Kidney capillary endothelial cell (primary cell): ENCODE data around the gene MGAT3.
A peak's percentile ranks its signal among the peaks of the same experiment; 100 is the strongest.
"Not testable (repeated sequence)": the region's sequence is repeated elsewhere in the genome, so short reads cannot be mapped to it uniquely, and the experiment has no call there.

Experiments used
- DNase-seq: peaks from one replicate; pipeline ENCODE4 v3.0.0-alpha.2; 2018; ENCODE audit warnings: low spot score

The MGAT3 gene

GRCh38 chr22:39491696-39492095, 34.9 kb downstream of the MGAT3 start:
- DNase-seq, result no peak

DNA sequence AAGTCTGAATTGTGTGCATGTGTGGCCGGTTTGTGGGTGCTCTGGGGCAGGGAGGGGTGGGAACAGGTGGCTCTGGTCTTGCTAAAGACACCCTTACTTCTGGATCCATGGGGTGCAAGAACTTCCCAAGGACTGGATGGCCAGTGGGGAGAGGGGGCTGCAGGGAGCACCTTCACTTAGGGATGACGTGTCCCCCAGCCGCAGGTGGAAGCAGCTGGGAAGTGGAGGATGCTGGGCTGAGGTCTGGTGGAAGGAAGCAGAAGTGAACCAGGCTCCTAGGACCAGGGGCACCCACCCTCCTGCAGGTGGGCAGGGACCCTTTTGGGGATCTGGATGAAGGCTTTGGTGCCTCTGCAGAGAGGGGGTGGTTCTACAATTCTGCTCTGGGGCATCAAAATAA, 35.4 kb downstream of the MGAT3 start:
- no peak for DNase-seq

- no peak for DNase-seq
Observed at GRCh38 chr22:39493759-39494158, 36.9 kb downstream of the MGAT3 start.

DNA sequence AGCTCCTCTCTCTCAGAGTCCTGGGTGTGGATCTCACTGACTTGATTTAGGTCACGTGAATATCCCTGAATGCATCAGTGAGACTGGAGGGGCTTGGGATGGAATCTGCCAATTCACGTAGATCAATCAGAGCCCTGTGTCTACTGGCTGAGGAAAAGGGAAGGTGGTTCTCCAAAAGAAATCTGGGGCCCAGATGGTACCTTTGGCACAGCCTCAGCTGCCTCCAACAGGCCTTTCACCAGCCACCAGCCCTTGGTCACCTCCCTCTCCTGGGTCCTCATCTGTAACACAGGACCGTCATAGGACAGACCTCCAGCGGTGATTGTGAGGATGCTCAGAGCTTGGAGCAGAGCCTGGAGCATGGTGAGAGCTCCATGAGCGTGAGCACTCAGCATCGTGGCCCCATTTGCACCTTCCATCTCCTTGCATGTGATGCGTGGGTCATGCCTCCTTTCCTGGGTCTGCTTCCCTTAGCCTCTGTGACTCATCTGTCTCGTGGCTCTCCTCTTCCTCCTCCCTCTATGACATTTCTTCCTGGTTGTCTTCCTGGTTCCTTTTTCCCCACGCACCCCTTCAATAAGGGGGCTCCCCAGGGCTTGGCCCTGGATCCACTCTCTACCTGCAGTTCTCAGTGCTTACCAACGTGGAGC, 37.8 kb downstream of the MGAT3 start:
- no peak for DNase-seq

DNA sequence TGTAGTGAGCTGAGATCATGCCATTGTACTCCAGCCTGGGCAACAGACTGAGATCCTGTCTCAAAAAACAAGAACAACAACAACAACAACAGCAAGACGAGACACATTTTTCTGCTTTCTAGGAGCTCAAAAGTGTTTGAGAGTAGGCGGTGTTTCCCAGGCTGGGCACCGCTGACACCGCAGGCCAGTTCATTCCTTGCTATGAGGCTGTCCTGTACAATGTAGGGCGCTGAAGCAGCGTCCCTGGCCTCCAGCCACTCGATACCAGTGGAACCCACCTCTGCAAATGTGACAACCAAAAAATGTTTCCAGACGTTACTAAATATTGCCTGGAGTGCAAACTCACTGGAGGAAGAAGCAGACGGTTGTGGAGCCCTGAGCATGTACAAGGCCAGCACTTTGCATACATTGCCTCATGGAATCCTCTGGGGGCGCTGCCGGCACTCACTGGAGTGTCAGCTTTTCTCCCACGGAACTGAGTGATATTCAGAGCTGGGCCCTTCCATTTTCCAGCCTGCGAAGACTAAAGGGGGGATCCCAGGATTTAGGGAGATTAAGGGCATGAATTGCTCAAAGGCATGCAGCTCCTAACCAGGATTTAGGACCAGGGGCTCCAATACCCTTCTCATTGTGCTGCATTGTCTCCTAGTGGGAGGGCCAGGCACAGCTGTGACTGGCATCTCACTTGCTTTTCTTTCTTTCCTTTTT, 39.5 kb downstream of the MGAT3 start:
- no peak for DNase-seq

GRCh38 chr22:39497429-39497828, 40.6 kb downstream of the MGAT3 start:
- DNase-seq, result no peak

DNA sequence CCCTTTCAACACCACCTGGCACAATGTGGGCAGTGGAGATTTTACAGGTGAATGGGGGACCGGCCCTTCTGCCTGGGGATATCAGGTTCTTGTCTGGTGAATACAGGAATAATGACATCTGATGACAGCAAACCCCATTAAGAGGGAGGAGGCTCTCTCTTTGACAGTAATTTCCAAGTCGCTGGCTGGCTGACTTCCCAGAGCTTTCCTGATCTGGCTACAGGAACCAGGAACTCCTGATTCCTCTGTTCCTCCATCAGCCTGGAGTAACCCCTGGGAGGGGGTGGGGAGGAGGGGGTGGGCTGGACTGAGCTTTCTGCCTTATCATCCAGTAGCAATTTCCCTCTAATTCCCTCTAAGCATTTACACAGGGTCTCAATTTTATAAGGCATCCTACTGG, 41.6 kb downstream of the MGAT3 start:
- DNase-seq, result no peak

- DNase-seq, result no peak
Observed at GRCh38 chr22:39498802-39499201, 42.0 kb downstream of the MGAT3 start.

- DNase-seq, result no peak
Observed at GRCh38 chr22:39500101-39500500, 43.3 kb downstream of the MGAT3 start.

DNA sequence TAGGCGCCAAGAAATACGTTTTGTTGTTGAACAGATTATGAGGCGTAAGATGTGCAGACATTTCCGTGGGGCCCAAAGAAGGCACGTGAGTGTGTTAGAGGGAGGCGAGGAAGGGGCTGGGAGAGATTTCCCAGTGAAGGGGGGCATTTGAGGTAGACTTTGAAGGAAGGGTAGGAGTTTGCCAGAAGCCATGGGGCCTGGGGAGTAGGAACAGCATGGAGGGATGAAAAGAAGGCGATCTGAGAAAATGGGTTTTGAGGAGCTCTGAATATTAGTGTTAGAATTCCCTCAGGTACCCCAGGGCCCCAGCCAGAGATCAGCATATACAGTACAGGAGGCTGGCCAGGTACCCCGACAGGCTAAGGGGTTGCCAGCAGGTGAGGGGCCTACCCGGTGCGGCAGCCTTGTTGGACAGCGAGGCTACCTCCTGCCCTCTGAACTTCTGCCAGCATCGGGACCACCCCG, 44.9 kb downstream of the MGAT3 start:
- DNase-seq, result no peak

- DNase-seq, result peak; percentile 90
Observed at GRCh38 chr22:39502109-39502788, 45.4 kb downstream of the MGAT3 start, which contains the start of gene MIEF1. Gene MIEF1 (plus strand): TSS chr22:39502290. CDS start chr22:39511295, 9,005 bp downstream.

- DNase-seq, result no peak
Observed at GRCh38 chr22:39502789-39503409, 46.1 kb downstream of the MGAT3 start.

- no peak for DNase-seq
Observed at GRCh38 chr22:39503630-39504029, 46.8 kb downstream of the MGAT3 start.

DNA sequence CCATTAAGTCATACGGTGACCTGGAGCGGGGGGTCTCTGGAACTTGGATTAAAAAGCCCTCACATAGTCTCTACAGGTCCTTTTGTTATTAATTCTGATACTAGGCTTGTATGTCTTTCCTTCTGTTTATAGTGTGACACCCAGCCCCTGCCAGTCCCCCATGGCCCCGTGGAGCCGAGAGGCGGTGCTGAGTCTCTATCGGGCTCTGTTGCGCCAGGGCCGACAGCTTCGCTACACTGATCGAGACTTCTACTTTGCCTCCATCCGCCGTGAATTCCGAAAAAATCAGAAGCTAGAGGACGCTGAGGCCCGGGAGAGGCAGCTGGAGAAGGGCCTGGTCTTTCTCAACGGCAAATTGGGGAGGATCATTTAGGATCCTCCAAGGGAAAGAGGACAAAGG, 47.3 kb downstream of the MGAT3 start:
- DNase-seq, result no peak

GRCh38 chr22:39507021-39507420, 50.2 kb downstream of the MGAT3 start:
- DNase-seq, result not testable (repeated sequence)

- DNase-seq, result no peak
Observed at GRCh38 chr22:39508393-39508792, 51.6 kb downstream of the MGAT3 start.

DNA sequence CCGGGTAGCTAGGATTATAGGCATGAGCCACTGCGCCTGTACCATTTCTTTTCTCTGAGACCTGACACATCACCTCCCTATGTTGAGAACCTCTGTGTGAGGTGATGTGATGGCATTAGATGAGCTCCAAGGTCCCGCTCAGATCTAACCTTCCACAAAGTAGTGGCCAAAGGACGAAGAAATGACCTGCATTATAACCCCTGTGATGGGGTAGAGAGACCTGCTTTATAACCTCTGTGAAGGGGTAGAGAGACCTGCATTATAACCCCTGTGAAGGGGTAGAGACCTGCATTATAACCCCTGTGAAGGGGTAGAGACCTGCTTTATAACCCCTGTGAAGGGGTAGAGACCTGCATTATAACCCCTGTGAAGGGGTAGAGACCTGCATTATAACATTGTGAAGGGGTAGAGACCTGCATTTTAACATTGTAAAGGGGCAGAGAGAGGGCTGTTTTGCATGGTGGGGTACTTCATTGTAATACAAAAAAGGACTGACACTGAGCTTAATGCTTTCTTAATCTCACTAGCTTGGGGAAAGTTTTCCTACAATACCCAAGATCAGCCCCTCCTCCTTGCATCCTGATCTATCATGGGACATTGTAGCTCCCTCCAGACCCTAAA, 53.8 kb downstream of the MGAT3 start:
- no peak for DNase-seq

DNA sequence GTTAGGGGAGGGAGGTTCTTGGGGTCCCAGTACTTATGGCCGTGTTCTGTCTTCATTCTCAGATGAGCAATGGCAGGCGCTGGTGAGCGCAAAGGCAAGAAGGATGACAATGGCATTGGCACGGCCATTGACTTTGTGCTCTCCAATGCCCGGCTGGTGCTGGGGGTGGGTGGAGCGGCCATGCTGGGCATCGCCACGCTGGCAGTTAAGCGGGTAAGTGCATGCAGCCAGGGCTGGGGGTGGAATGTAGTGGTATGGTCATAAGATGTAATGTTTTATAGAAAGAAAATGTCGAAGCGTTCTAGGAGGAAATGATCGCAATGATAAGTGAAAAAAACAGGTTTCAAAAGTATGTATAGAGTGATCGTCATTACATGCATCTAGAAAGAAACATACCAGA, 54.4 kb downstream of the MGAT3 start:
- DNase-seq, result no peak

DNA sequence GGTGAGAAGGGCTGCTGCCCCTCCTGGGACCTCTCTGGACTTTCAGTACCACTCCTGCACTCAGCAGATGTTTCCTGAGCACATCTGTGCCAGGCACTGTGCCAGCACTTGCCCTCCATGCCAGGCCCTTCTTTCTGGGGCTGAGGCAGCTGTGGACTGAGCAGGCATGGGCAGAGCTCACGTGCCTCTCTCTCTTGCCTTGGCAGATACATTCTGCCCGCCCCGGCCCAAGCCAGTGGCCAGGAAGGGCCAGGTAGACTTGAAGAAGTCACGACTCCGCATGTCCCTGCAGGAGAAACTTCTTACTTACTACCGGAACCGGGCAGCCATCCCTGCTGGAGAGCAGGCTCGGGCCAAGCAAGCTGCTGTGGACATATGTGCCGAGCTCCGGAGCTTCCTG, 55.2 kb downstream of the MGAT3 start:
- no peak for DNase-seq

- no peak for DNase-seq
Observed at GRCh38 chr22:39513791-39514190, 57.0 kb downstream of the MGAT3 start.

- DNase-seq, result no peak
Observed at GRCh38 chr22:39514373-39514973, 57.7 kb downstream of the MGAT3 start.
